K562 (cell line): ENCODE data around the gene CENPP. TPM values are rescaled to one million over a fixed set of nuclear protein-coding genes. Genes with fewer than 3 reads are reported as not detected.

Experiments used
- BCOR ChIP-seq: fragments of 450-650 bp; IDR thresholded peaks from 2 replicates; pipeline ENCODE4 v1.6.1; 2016
- BHLHE40 ChIP-seq: IDR thresholded peaks from 2 replicates; pipeline ENCODE4 v1.6.1; 2011; ENCODE audit warnings: low read length, improper control_type of control experiment
- GABPA ChIP-seq: fragments of 200-800 bp; sonication (Bioruptor generic); conservative IDR thresholded peaks from 2 replicates; pipeline ENCODE4 v1.6.1; 2016; ENCODE audit warnings: low read depth, missing genetic modification characterization, missing compliant biosample characterization
- KHSRP ChIP-seq: fragments of 450-650 bp; IDR thresholded peaks from 2 replicates; pipeline ENCODE4 v1.6.1; 2017
- MAFG ChIP-seq: fragments of 450-650 bp; conservative IDR thresholded peaks from 2 replicates; pipeline ENCODE4 v1.6.1; 2016; ENCODE audit warnings: missing genetic modification characterization, missing compliant biosample characterization
- NR4A1 ChIP-seq, 2 experiments: fragments of 250-450 bp in 1 of 2; fragments of 450-650 bp in 1 of 2; sonication (Bioruptor Pico) in 1 of 2; IDR thresholded peaks; 2 replicates each; pipeline versions ENCODE4 v1.4.0 to v1.6.1; 2016 to 2020; ENCODE audit warnings: mild to moderate bottlenecking in 2 of 2, missing compliant biosample characterization in 1 of 2, missing genetic modification characterization in 1 of 2, moderate library complexity in 1 of 2
- TBL1XR1 ChIP-seq, 2 experiments: IDR thresholded peaks; 2 replicates each; pipeline ENCODE4 v1.6.1; 2012; ENCODE audit warnings: improper control_type of control experiment in 2 of 2, low read length in 2 of 2, mild to moderate bottlenecking in 1 of 2
- ZFP1 ChIP-seq: fragments of 450-650 bp; formaldehyde crosslinking; IDR thresholded peaks from 2 replicates; pipeline ENCODE4 v1.4.0; 2020; ENCODE audit warnings: mild to moderate bottlenecking, mixed read lengths
- ZKSCAN1 ChIP-seq: fragments of 150-350 bp; IDR thresholded peaks from 2 replicates; pipeline ENCODE4 v1.6.1; 2016; ENCODE audit warnings: low read depth, low read length
- ZNF175 ChIP-seq: fragments of 200-800 bp; sonication (Bioruptor generic); IDR thresholded peaks from 2 replicates; pipeline ENCODE4 v1.6.1; 2016; ENCODE audit warnings: low read depth, mild to moderate bottlenecking, missing genetic modification characterization, missing compliant biosample characterization
- ZNF3 ChIP-seq: fragments of 250-450 bp; sonication (Bioruptor Pico); IDR thresholded peaks from 2 replicates; pipeline ENCODE4 v1.5.0; 2021; ENCODE audit warnings: mild to moderate bottlenecking, moderate library complexity
- ZNF41 ChIP-seq: fragments of 250-450 bp; sonication (Bioruptor Pico); conservative IDR thresholded peaks from 2 replicates; pipeline ENCODE4 v1.4.0; 2020; ENCODE audit warnings: mild to moderate bottlenecking
- polyA plus RNA-seq, 8 experiments: library from polyadenylated mRNA; depleted of rRNA in 4 of 8; stranded (reverse) in 5 of 8; unstranded in 3 of 8; fragments of >200 nt; fragmentation: Nextera tagmentation in 2 of 8; fragmentation: Illumina TruSeq in 1 of 8; extraction: Ambion mirVana in 2 of 8; extraction: Trizol in 1 of 8; gene quantifications; 2 replicates each; pipeline versions ENCODE4 v1.2.1 to v1.2.3, GENCODE V29; 2011 to 2014; ENCODE audit warnings: inconsistent platforms in 1 of 8, missing spikeins in 1 of 8
- total RNA-seq, 7 experiments: library from RNA; depleted of rRNA in 6 of 7; stranded (reverse); fragments of >200 nt in 6 of 7; fragmentation: Illumina TruSeq in 2 of 7; extraction: Trizol in 2 of 7; gene quantifications; 2 replicates each; pipeline versions ENCODE4 v1.2.1 to v1.2.3, GENCODE V29; 2011 to 2021; ENCODE audit warnings: low replicate concordance in 1 of 7
- TF ChIP-seq, protein P1 (sequence below), 2 experiments: fragments of 450-650 bp in 1 of 2; sonication (generic) in 1 of 2; formaldehyde crosslinking in 1 of 2; IDR thresholded peaks; 2 replicates each; pipeline versions ENCODE4 v1.7.1 to v1.9.0; 2016 to 2022; ENCODE audit warnings: inconsistent platforms in 1 of 2, mild to moderate bottlenecking in 1 of 2, missing genetic modification reagents in 1 of 2
- TF ChIP-seq, protein P2 (sequence below): fragments of 250-450 bp; sonication (Bioruptor Pico); IDR thresholded peaks from 2 replicates; pipeline ENCODE4 v1.9.0; 2021; ENCODE audit warnings: mild to moderate bottlenecking, inconsistent platforms
- TF ChIP-seq, protein P3 (sequence below): fragments of 450-650 bp; IDR thresholded peaks from 2 replicates; pipeline ENCODE4 v1.6.1; 2016; ENCODE audit warnings: missing biosample characterization, missing genetic modification characterization

CENPP gene
- total and polyA plus RNA-seq, 9 of the 15 experiments (the other 6 are each of a cell fraction or from before 2014, with no cell fraction given): 8.0 to 28.5 (median 17.9) TPM

DNA sequence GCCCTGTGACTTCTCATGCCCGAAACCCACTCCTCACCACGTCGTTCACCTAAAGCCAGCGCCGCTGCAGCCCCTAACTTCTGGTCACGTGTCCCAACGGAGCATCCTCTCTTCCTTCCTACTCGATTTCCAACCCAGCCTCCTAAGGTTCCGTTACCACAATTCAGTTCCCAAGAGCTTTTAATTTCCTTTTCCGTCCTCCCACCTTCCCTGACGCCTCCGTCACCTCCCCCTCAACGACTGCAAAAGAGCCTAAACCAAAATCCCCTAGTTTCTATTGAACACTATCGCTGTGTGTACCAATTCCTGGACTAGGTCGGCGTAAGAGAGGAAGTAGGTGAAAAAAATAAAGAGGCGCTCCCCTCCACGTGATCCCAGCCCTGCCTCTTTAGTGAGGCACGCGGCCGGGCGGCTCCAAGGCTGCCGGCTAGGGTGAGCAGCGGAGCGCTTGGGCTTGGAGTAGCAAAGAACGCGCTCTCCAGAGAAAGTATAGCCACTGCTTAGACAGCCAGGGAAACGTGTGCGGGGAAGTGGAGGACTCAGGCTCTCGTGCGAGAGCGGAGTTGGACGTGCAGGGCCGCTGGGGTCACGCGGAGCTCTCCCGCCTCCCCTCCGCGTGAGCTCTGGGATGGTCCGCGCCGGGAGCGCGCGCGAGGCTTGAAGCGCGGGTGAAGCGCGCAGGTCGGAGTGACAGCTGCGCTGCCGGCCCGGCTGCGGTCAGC lies at the start of gene CENPP, which contains the start of gene NOL8 (continued):
- TF ChIP-seq, protein P1, sequence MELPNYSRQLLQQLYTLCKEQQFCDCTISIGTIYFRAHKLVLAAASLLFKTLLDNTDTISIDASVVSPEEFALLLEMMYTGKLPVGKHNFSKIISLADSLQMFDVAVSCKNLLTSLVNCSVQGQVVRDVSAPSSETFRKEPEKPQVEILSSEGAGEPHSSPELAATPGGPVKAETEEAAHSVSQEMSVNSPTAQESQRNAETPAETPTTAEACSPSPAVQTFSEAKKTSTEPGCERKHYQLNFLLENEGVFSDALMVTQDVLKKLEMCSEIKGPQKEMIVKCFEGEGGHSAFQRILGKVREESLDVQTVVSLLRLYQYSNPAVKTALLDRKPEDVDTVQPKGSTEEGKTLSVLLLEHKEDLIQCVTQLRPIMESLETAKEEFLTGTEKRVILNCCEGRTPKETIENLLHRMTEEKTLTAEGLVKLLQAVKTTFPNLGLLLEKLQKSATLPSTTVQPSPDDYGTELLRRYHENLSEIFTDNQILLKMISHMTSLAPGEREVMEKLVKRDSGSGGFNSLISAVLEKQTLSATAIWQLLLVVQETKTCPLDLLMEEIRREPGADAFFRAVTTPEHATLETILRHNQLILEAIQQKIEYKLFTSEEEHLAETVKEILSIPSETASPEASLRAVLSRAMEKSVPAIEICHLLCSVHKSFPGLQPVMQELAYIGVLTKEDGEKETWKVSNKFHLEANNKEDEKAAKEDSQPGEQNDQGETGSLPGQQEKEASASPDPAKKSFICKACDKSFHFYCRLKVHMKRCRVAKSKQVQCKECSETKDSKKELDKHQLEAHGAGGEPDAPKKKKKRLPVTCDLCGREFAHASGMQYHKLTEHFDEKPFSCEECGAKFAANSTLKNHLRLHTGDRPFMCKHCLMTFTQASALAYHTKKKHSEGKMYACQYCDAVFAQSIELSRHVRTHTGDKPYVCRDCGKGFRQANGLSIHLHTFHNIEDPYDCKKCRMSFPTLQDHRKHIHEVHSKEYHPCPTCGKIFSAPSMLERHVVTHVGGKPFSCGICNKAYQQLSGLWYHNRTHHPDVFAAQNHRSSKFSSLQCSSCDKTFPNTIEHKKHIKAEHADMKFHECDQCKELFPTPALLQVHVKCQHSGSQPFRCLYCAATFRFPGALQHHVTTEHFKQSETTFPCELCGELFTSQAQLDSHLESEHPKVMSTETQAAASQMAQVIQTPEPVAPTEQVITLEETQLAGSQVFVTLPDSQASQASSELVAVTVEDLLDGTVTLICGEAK (IDR thresholded peaks at IDR 0.05): peak; percentile 99
- TF ChIP-seq, protein P1 (CRISPR knock-in tag; IDR thresholded peaks at IDR 0.05): no peak
- TF ChIP-seq NR4A1 (CRISPR knock-in tag; IDR thresholded peaks at IDR 0.05) (0 out of 2 replicates have a peak, but pooled peaks have one; percentile 6), NR4A1 (tag; IDR thresholded peaks at IDR 0.05) (no peak), ZKSCAN1 (peak; percentile 15; the same call in 1 of the 2 replicates), GABPA (peak; percentile 97), ZFP1 (CRISPR knock-in tag) (no peak), KHSRP (no peak), ZNF41 (CRISPR knock-in tag) (no peak), BHLHE40 (peak; percentile 96), ZNF175 (CRISPR knock-in tag) (no peak), TBL1XR1 (IDR thresholded peaks at IDR 0.05; ENCODE audit: low read length in 2 of 2) (peak in 1 of 2 experiments; percentile 52; a peak in 1 of 4 replicates), BCOR (peak; percentile 84), MAFG (no peak), ZNF3 (CRISPR knock-in tag) (no peak)
- TF ChIP-seq, protein P2, sequence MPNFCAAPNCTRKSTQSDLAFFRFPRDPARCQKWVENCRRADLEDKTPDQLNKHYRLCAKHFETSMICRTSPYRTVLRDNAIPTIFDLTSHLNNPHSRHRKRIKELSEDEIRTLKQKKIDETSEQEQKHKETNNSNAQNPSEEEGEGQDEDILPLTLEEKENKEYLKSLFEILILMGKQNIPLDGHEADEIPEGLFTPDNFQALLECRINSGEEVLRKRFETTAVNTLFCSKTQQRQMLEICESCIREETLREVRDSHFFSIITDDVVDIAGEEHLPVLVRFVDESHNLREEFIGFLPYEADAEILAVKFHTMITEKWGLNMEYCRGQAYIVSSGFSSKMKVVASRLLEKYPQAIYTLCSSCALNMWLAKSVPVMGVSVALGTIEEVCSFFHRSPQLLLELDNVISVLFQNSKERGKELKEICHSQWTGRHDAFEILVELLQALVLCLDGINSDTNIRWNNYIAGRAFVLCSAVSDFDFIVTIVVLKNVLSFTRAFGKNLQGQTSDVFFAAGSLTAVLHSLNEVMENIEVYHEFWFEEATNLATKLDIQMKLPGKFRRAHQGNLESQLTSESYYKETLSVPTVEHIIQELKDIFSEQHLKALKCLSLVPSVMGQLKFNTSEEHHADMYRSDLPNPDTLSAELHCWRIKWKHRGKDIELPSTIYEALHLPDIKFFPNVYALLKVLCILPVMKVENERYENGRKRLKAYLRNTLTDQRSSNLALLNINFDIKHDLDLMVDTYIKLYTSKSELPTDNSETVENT (CRISPR knock-in tag): peak; percentile 46; the same call in 1 of the 2 replicates
- TF ChIP-seq, protein P3, sequence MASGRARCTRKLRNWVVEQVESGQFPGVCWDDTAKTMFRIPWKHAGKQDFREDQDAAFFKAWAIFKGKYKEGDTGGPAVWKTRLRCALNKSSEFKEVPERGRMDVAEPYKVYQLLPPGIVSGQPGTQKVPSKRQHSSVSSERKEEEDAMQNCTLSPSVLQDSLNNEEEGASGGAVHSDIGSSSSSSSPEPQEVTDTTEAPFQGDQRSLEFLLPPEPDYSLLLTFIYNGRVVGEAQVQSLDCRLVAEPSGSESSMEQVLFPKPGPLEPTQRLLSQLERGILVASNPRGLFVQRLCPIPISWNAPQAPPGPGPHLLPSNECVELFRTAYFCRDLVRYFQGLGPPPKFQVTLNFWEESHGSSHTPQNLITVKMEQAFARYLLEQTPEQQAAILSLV: no peak
